OCI-LY1 (cell line): ENCODE measurements around the gene PNPLA7.

Experiments used
- CTCF ChIP-seq: fragments of 200-600 bp; sonication (generic), shearing (Covaris generic); IDR thresholded peaks from 2 replicates; pipeline ENCODE4 v1.5.1; 2017; ENCODE audit warnings: mild to moderate bottlenecking, antibody characterized with exemption, low read length, moderate library complexity, mixed read lengths
- EZH2 ChIP-seq: fragments of 200-600 bp; sonication (generic), shearing (Covaris generic); IDR thresholded peaks from 2 replicates; pipeline ENCODE4 v1.8.0; 2017; ENCODE audit warnings: borderline replicate concordance, mixed run types, mild to moderate bottlenecking, antibody characterized with exemption, low read length, moderate library complexity, mixed read lengths

GRCh38 chr9:137435381-137435891 is 114.8 kb downstream of the PNPLA7 start:
- no peak for TF ChIP-seq EZH2
- TF ChIP-seq CTCF: no peak
